ENCODE measurements around the gene TMCC3.
A peak's percentile ranks its signal among the peaks of the same experiment; 100 is the strongest.

Gene TMCC3

DNA sequence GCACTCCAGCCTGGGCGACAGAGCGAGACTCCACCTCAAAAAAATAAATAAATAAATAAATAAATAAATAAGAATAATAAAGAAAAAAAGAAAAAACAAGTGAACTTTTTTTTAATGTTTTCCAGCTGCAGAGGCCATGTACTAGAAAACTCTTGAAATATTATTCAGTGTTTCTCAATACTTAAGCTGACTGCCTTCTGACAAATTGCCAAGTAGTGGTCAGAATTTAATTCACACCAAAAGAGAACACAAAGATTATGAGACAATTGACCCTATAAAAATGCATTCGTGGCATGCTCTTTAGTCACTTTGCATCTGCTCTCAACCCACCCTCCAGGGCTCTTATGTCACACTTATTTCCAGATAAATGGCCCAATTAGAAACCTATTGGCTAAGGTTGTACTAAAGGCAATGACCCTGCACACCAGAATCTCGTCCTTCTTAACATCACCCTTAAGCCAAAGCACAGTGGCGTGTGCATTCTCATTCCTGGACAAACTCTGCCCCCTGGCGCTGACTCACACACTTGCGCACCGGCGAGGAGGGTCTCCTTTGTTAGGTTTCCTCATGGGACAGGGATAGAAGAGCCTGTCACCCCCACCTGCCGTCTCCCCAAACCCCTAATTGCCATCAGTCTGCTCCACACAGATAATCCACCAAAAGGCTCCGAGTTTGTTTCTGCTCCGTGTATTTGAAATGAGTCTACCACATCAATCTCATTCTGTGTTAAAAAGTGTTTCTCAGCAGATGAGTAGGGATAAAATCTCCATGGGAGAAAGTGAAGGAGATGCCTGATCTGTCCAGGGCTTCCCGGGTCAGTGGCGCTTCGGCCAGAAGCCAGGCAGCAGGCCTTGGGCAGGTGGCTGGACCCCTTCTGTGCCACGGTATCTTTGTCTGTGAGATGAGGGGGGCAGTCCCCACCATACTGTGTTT is 117.6 kb downstream of the TMCC3 start:
- peak; percentile 56 for DNase-seq (ENCODE audit: low read depth)

DNA sequence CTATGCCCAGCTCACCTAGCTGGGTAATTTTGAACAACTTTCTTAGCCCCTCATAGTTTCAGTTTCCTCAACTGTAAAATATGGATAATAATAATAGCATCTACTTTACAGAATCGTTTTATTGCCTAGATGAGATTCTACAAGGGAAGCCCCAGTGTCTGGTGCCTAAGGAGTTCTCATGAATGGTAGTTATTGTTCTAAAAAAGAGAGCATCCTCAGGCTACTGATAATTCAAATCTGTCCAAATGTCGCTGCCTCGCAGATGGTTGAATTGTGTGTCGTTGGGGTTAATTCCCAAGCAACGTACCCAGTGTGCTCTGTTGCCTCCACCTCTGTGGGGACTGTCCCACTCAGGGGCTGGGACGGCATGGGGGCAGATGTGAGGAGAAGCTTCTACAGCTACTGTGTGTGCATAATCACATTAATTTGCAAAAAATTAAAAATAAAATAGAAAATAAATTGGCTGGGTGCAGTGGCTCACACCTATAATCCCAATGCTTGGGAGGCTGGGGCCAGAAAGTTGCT is 119.1 kb downstream of the TMCC3 start:
- DNase-seq (ENCODE audit: low read depth) = no peak

DNA sequence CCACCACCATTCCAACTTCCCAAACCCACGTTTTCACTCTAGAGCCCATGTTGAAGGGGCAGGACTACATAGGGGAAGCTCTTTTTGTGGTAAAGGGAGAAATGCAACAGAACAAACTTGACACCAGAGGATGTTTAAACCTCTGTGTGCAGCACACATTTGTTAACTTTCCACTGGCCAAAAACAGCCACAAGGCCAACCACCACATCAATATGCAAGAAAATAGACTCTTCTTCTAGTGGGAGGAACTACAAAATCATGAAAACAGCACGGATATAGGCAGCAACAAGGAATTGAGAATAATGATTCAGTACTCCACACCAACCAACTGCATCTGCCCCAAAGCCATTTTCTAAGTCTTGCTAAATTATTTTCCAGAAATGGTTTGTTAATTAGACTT is 124.4 kb downstream of the TMCC3 start:
- DNase-seq (ENCODE audit: low read depth) = no peak

Measured in stimulated activated CD8-positive, alpha-beta memory T cell treated with anti-CD3 and anti-CD28 coated beads, Interleukin-12 subunit alpha, Interleukin-12 subunit beta, amount 100 ng/mL, for 1 hour (primary cell).